ENCODE data around the gene ABCB6. TPM values are rescaled to one million over a fixed set of nuclear protein-coding genes. Genes with fewer than 3 reads are reported as not detected.
A peak's percentile ranks its signal among the peaks of the same experiment; 100 is the strongest.

ABCB6 gene
- total and polyA plus RNA-seq, 2 experiments from 2014 or later, result 21.8 to 25.3 TPM

- no peak for DNase-seq
- Histone ChIP-seq H3K9ac (no peak overlapping the region), H3K4me3 (no peak overlapping the region), H4K20me1 (ENCODE audit: insufficient read depth) (no peaks in the 10 kb centered on the region), H3K27ac (no peak overlapping the region), H3F3A (ENCODE audit: insufficient read depth) (peaks cover 17% of the 10 kb centered on the region), H3K27me3 (replicated peaks; ENCODE audit: insufficient read depth) (no peaks in the 10 kb centered on the region), H2AFZ (no peak overlapping the region), H3K9me3 (ENCODE audit: low read depth) (no peaks in the 10 kb centered on the region), H3K9me2 (ENCODE audit: insufficient read depth) (no peaks in the 10 kb centered on the region), H3K4me1 (ENCODE audit: insufficient read depth) (peaks cover 11% of the 10 kb centered on the region), H3K36me3 (ENCODE audit: low read depth) (peaks cover 25% of the 10 kb centered on the region), H3K79me2 (ENCODE audit: insufficient read depth) (peaks cover 22% of the 10 kb centered on the region), H3K4me2 (ENCODE audit: unreplicated experiment) (no peak overlapping the region)
- in situ Hi-C loops (cut with MboI), result no loop called here
- 90% methylated on average over 16 of the region's 16 CpGs for WGBS, 2 experiments (ENCODE audit: low coverage in 1 of 2, low lambda C conversion rate in 2 of 2, missing lambda C conversion rate in 2 of 2)
- TF ChIP-seq EZH2phosphoT487 (IDR thresholded peaks at IDR 0.05; ENCODE audit: insufficient read depth, low read depth) (no peak), EZH2 (IDR thresholded peaks at IDR 0.05; ENCODE audit: insufficient read depth, poor library complexity, severe bottlenecking) (no peak)
These were observed 3.3 kb upstream of the ABCB6 start for GRCh38 chr2:219221957-219222518.

GRCh38 chr2:219220652-219221402 is 2.1 kb upstream of the ABCB6 start:
- H3K27me3 ChIP-seq (replicated peaks; ENCODE audit: insufficient read depth), result no peaks in the 10 kb centered on the region
- no peak overlapping the region for H3K9ac ChIP-seq
- peaks cover 20% of the 10 kb centered on the region for H3K79me2 ChIP-seq (ENCODE audit: insufficient read depth)
- H3F3A ChIP-seq (ENCODE audit: insufficient read depth), result peaks cover 17% of the 10 kb centered on the region
- H3K4me3 ChIP-seq, result no peak overlapping the region
- H3K36me3 ChIP-seq (ENCODE audit: low read depth), result peaks cover 25% of the 10 kb centered on the region
- H3K9me3 ChIP-seq (ENCODE audit: low read depth), result no peaks in the 10 kb centered on the region
- H3K27ac ChIP-seq, result no peak overlapping the region
- no peak overlapping the region for H3K4me2 ChIP-seq (ENCODE audit: unreplicated experiment)
- in situ Hi-C loops (cut with MboI), result no loop called here
- no peaks in the 10 kb centered on the region for H3K9me2 ChIP-seq (ENCODE audit: insufficient read depth)
- TF ChIP-seq EZH2phosphoT487 (IDR thresholded peaks at IDR 0.05; ENCODE audit: insufficient read depth, low read depth) (no peak), EZH2 (IDR thresholded peaks at IDR 0.05; ENCODE audit: insufficient read depth, poor library complexity, severe bottlenecking) (no peak)
- DNase-seq, result no peak
- H2AFZ ChIP-seq, result no peak overlapping the region
- H3K4me1 ChIP-seq (ENCODE audit: insufficient read depth), result peaks cover 16% of the 10 kb centered on the region
- H4K20me1 ChIP-seq (ENCODE audit: insufficient read depth), result no peaks in the 10 kb centered on the region
- 88 to 89% methylated on average over 18 to 19 of the region's 19 CpGs for WGBS, 2 experiments (ENCODE audit: low coverage in 1 of 2, low lambda C conversion rate in 2 of 2, missing lambda C conversion rate in 2 of 2)

GRCh38 chr2:219219784-219220532 is 1.2 kb upstream of the ABCB6 start:
- H3K27ac ChIP-seq, result peak overlapping the region; percentile 91; the same call in 1 of the 2 replicates
- peaks cover 16% of the 10 kb centered on the region for H3K4me1 ChIP-seq (ENCODE audit: insufficient read depth)
- no peak for DNase-seq
- peaks cover 25% of the 10 kb centered on the region for H3K36me3 ChIP-seq (ENCODE audit: low read depth)
- peak overlapping the region; percentile 83; the same call in 1 of the 2 replicates for H3K9ac ChIP-seq
- no peak overlapping the region for H3K4me2 ChIP-seq (ENCODE audit: unreplicated experiment)
- TF ChIP-seq EZH2phosphoT487 (IDR thresholded peaks at IDR 0.05; ENCODE audit: insufficient read depth, low read depth) (no peak), EZH2 (IDR thresholded peaks at IDR 0.05; ENCODE audit: insufficient read depth, poor library complexity, severe bottlenecking) (no peak)
- peaks cover 17% of the 10 kb centered on the region for H3F3A ChIP-seq (ENCODE audit: insufficient read depth)
- H3K9me3 ChIP-seq (ENCODE audit: low read depth), result no peaks in the 10 kb centered on the region
- in situ Hi-C loops (cut with MboI), result no loop called here
- H3K4me3 ChIP-seq, result no peak overlapping the region
- H3K27me3 ChIP-seq (replicated peaks; ENCODE audit: insufficient read depth), result no peaks in the 10 kb centered on the region
- no peak overlapping the region for H2AFZ ChIP-seq
- WGBS, 2 experiments (ENCODE audit: low coverage in 1 of 2, low lambda C conversion rate in 2 of 2, missing lambda C conversion rate in 2 of 2), result 90 to 92% methylated on average over 15 to 18 of the region's 18 CpGs
- H3K79me2 ChIP-seq (ENCODE audit: insufficient read depth), result peaks cover 12% of the 10 kb centered on the region; the same call in 1 of the 2 replicates
- no peaks in the 10 kb centered on the region for H3K9me2 ChIP-seq (ENCODE audit: insufficient read depth)
- no peaks in the 10 kb centered on the region for H4K20me1 ChIP-seq (ENCODE audit: insufficient read depth)

GRCh38 chr2:219218217-219218731 is 484 bp downstream of the ABCB6 start:
- Histone ChIP-seq H3K27me3 (replicated peaks; ENCODE audit: insufficient read depth) (no peaks in the 10 kb centered on the region), H3K4me1 (ENCODE audit: insufficient read depth) (peaks cover 16% of the 10 kb centered on the region), H3K27ac (peak overlapping the region; percentile 91), H3F3A (ENCODE audit: insufficient read depth) (peaks cover 17% of the 10 kb centered on the region), H3K4me2 (ENCODE audit: unreplicated experiment) (peak overlapping the region; percentile 75), H3K4me3 (peak overlapping the region; percentile 69), H3K9ac (peak overlapping the region; percentile 83), H3K9me3 (ENCODE audit: low read depth) (no peaks in the 10 kb centered on the region), H3K36me3 (ENCODE audit: low read depth) (peaks cover 8% of the 10 kb centered on the region; the same call in 1 of the 2 replicates), H4K20me1 (ENCODE audit: insufficient read depth) (no peaks in the 10 kb centered on the region), H3K9me2 (ENCODE audit: insufficient read depth) (no peaks in the 10 kb centered on the region), H3K79me2 (ENCODE audit: insufficient read depth) (peaks cover 11% of the 10 kb centered on the region; the same call in 1 of the 2 replicates), H2AFZ (peak overlapping the region; percentile 33)
- in situ Hi-C loops (cut with MboI), result no loop called here
- 1 to 3% methylated on average over 25 to 33 of the region's 37 CpGs for WGBS, 2 experiments (ENCODE audit: low coverage in 1 of 2, low lambda C conversion rate in 2 of 2, missing lambda C conversion rate in 2 of 2)
- TF ChIP-seq EZH2 (IDR thresholded peaks at IDR 0.05; ENCODE audit: insufficient read depth, poor library complexity, severe bottlenecking) (no peak), EZH2phosphoT487 (IDR thresholded peaks at IDR 0.05; ENCODE audit: insufficient read depth, low read depth) (no peak)
- peak; percentile 95 for DNase-seq

Measured in GM23248 (cell line).